NCI-H774 (cell line): ENCODE measurements around the gene CFAP299.
"Not testable (repeated sequence)": the region's sequence is repeated elsewhere in the genome, so short reads cannot be mapped to it uniquely, and the experiment has no call there.

ENCODE experiments used
- DNase-seq: peaks from one replicate; lab custom pipeline; 2025; lab: John Stamatoyannopoulos, UW

Gene CFAP299

GRCh38 chr4:80331693-80332092 is 3.8 kb upstream of the CFAP299 start:
- DNase-seq: no peak

GRCh38 chr4:80333121-80333520 is 2.4 kb upstream of the CFAP299 start:
- no peak for DNase-seq

- DNase-seq: no peak
Observed at GRCh38 chr4:80334568-80334967, 962 bp upstream of the CFAP299 start.

GRCh38 chr4:80335226-80335553 is 340 bp upstream of the CFAP299 start:
- DNase-seq: no peak

- peak; percentile 14 for DNase-seq
Observed at GRCh38 chr4:80336582-80336981, 1.1 kb downstream of the CFAP299 start.

DNA sequence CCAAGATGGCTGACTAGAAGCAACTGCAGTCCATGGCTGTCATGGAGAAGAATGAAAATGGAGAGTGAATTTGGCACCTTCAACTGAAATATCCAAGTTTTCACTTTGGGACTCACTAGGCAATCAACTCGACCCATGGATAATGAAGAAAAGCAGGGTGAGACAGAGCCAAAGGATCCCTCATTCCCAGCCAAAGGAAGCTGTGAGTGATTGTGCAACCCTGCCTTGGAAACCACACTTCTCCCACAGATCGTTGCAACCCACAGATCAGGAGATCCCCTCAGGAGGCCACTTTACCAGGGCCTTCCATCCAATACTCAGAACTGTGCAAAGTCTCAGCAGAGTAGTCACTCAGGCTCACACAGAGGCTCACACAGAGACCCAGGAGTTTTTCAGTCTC is 4.5 kb downstream of the CFAP299 start:
- DNase-seq: no peak

- not testable (repeated sequence) for DNase-seq
Observed at GRCh38 chr4:80342684-80343083, 7.2 kb downstream of the CFAP299 start.

- DNase-seq: no peak
Observed at GRCh38 chr4:80343887-80344286, 8.4 kb downstream of the CFAP299 start.

GRCh38 chr4:80360084-80360483 is 24.6 kb downstream of the CFAP299 start:
- no peak for DNase-seq

DNA sequence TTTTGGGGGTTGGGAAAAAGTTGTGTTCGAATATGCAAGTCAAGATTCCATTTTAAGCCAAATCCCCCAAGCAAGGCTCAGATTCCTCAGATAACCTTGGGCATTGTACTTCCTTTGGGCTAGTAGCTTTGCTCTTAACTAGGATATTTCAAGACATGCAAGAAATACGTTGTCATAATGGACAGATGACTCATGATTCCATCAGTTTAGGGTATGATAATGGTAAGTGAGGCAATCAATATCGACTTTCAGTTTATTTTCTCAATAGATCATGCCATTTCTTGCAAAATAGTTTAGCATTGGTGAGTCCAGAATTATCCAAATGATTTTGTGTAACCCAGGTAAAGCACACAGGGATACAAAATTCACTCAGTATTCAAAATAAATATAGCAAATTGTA is 25.4 kb downstream of the CFAP299 start:
- no peak for DNase-seq

DNA sequence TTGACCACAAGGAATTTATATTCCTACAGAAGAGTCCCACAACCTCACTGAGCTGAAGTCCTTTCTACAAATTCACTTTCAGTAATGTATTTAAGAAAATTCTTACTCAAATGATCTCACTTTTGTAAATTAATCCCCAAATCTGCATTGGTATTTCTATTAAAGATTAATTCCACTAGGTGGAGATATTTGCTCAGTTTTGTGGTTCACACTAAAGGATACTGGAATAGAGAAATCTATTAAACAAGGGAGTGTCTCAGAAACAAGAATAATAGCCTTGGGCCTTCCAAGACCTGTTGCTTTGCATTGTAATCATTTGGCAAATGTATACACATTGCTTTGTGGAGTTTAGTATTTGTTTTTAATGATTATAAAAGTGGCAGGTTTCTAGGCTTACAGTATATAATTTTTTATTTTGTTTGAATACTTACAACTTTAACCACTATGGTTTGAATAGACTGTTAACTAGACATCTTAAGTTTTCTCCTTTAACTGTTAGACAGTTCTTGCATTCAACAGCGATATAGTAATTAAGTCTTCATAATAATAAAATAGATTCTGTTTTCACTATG is 25.9 kb downstream of the CFAP299 start:
- peak; percentile 22 for DNase-seq

GRCh38 chr4:80362578-80363181 is 27.1 kb downstream of the CFAP299 start:
- DNase-seq: peak; percentile 37

DNA sequence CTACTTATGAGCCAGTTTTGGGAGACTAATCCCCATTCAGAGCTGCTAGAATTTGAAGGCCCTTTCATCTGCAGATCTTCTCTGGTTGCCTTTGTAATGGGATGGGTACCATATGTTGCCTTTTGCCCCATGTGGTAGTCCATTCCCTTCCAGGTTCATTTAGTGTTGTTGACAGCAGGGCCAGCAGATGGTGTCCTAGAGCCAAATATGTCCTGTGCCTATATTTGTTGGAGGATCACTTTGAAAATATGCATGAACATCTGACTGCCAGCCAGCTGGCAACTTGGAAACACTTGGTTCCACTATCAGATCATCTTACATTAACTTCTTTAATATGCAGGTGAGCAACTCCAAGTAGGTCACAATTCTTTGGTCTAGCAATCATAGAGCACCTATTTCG is 30.4 kb downstream of the CFAP299 start:
- DNase-seq: peak; percentile 38

GRCh38 chr4:80367737-80368136 is 32.2 kb downstream of the CFAP299 start:
- DNase-seq: no peak

DNA sequence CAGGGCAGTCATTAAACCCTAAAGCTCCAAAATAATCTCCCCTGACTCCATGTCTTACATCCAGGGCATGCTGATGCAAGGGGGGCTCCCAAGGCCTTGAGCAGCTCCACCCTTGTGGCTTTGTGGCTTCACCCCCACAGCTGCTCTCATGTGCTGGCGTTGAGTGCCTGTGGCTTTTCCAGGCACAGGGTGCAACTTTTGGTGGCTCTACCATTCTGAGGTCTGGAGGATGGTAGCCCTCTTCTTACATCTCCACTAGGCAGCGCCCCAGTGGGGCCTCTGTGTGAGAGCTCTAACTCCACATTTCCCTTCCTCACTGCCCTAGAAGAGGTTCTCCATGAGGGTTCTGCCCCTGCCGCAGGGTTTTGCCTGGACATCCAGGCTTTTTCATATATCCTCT is 35.1 kb downstream of the CFAP299 start:
- no peak for DNase-seq

DNA sequence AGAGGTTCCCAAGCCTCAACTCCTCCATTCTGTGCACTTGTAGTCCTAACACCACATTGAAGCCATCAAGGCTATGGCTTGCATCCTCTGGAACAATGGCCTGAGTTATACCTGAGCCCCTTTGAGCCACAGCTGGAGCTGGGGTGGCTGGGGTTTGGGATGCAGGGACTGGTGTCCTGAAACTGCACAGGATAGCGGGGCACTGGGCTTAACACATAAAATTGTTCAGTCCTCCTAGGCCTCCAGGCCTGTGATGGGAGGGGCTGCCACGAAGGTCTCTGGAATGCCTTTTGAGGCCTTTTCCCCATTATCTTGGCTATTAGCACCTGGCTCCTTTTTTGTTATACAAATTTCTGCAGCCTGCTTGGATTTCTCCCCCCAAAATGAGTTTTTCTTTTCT is 35.5 kb downstream of the CFAP299 start:
- DNase-seq: no peak

DNA sequence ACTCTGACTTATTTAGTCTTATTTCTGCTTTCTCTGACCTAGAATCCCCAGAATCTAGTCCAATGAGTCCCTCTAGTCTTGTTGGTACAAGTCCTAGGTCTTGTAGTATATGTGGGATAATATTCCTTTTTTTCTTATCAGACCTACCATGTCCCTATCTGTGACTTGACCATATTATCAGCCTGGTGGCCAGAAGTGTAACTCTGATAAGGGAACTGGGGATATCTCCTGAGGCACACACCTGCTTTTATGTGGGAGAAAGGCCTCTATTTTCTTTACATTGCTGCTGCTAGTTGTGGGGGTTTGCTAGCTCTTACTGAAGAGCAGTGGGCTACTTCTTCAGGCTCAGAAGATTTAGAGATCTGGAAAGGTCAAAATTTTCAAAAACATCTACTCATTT is 38.6 kb downstream of the CFAP299 start:
- no peak for DNase-seq

DNA sequence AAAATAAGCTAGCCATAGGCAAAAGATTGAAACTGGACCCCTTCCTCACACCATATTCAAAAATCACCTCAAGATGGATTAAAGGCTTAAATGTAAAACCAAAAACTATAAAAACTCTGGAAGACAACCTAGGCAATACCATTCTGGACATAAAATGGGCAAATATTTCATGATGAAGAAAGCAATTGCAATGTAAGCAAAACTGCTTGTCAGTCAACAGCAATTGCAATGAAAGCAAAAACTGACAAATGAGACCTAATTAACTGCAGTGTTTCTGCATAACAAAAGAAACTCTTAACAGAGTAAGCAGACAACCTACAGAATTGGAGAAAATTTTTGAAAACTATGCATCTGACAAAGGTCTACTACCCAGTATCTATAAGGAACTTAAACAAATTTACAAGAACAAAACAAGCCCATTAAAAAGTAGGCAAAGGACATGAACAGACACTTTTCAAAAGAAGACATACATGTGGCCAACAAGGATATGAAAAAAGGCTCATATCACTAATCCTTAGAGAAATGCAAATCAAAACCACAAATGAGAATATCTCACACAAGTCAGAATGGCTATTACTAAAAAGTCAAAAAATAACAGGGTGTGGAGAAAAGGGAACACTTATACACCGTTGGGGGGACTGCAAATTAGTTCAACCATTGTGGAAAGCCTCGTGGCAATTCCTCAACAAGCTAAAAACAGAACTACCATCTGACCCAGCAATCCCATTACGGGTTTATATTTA is 46.7 kb downstream of the CFAP299 start:
- no peak for DNase-seq

DNA sequence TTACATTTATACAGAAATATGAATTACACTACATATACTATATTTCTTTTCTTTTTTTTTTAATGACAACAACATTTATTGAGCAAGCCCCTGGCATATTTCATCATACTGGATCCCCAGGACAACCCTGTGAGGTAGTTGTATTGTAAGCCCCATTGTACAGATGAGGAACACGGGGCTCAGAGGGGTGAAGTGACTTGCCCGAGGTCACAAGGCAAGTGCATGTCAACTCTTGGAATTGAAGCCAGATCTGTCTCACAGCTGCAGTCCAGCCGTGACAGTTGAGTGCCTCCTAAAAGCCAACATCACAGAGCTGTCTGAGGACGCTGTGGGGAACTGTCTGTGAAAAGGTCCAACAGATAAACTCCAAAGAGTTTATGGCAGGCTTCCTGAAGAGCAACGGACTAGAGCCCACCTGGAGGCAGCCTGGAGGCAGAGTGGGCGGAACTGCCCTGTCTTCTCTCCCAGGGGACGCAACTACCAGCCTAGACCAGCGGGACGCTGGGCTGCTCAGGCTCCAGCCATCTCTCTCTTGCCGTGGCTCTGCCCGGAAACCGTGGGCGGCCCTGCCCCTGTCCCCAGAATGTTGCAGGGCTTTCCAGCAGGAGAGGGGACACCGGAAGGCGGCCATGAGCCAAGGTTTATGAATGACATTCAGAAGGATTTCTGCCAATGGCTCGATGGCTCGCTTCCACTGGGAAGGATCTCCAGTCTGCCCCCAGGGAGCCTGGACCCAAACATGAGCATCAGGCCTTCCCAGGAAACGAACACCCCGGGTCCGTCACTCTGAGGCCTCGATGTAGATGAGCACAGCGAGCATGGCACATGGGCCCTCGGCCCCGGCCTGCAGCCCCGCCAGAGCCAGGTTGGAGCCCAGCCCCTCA is 50.1 kb downstream of the CFAP299 start:
- no peak for DNase-seq

DNA sequence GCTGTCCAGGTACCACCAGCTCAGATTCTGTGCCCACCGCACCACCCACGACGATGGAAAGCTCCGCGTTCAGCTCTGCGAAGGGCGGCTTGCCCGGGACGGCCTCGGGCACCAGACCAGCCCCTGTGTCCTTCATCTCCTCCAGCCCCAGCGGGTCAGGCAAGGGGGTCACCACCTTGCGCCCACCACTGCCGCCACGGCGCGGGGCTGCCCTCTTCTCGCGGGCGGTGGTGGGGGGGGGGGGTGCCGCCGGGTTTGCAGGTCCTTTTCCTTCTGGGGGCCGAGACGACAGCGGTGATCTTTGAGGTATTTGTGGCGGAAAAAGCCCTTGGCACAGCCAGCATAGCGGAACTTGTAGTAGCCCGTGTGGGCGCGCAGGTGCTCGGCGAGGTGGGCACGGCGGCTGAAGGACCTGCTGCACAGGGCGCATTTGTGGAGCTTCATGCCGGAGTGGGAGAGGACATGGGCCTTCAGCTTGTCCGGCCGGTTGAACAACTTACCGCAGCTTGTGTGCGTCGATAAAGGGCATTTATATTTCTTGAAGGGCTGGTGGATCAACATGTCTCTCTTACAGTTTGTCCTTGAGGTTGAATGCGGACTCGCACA is 50.9 kb downstream of the CFAP299 start:
- no peak for DNase-seq

DNA sequence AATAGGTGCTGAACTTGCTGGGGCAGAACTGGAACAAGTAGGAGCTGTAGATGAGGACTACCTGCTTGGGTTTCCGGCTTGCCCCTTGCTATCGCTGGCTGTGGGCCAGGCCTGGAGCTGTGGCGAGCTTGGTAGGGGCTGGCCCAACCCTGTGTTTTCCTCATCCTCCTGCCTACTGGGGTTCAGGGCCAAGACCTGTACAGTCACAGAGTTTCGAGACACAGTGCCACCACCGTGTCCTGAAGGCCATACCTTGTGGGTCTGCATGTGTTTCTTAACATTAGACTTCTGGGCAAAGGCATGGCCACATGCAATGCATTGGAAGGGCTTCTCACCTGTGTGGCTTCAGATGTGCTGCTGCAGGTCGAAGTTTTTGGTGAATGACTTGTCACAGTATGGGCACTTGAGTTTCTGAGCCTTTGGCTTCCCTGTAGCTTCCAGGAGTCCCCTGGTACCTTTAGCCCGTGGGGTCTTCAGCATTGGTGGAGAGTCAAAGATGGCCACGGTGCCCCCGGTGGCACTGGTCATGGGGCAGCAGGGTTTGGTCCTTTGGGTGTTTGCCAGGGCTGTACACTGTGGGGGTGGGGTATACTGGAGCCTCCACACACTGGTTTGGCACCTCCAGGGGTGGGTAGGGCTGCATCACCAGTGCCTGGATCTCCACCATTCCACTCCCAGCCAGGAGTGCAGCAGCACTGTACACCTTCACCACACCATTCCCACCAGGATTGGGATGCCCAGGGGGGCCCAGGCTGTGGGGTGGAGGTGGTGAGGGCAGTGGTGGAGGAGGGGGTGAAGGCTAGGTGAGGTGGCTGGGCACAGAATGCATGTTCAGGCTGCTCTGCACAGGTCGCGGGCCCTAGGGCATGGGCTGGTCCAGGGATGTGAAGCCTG is 52.1 kb downstream of the CFAP299 start:
- no peak for DNase-seq
